Testis (tissue), 3 donors: ENCODE data around the gene FAM180B. TPM values are rescaled to one million over a fixed set of nuclear protein-coding genes. Genes with fewer than 3 reads are reported as not detected.
"Not testable (repeated sequence)": the region's sequence is repeated elsewhere in the genome, so short reads cannot be mapped to it uniquely, and the experiment has no call there.

ENCODE experiments used
- DNase-seq: peaks from one replicate; pipeline ENCODE4 v3.0.0-alpha.2; 2019
- H3K27ac ChIP-seq, 2 donors: fragments of 200-600 bp; sonication (generic); one replicate each; pipeline ENCODE4 v1.5.1; 2019
- H3K27me3 ChIP-seq: fragments of 200-600 bp; sonication (generic); one replicate; pipeline ENCODE4 v1.5.1; 2019
- H3K36me3 ChIP-seq: fragments of 200-600 bp; sonication (generic); one replicate; pipeline ENCODE4 v1.5.1; 2017; ENCODE audit warnings: low read depth; ENCODE audit errors: missing control alignments
- H3K4me1 ChIP-seq: fragments of 200-600 bp; sonication (generic); one replicate; pipeline ENCODE4 v1.5.1; 2019
- H3K4me3 ChIP-seq, 2 donors: fragments of 200-600 bp; sonication (generic); one replicate each; pipeline ENCODE4 v1.5.1; 2017 to 2019
- H3K9me3 ChIP-seq: fragments of 200-600 bp; sonication (generic); one replicate; pipeline ENCODE4 v1.5.1; 2017
- POLR2A ChIP-seq: fragments of 450-650 bp; IDR thresholded peaks from one replicate; pipeline ENCODE4 v1.6.1; 2017; ENCODE audit warnings: antibody characterized with exemption, mild to moderate bottlenecking, moderate library complexity
- WGBS, 2 donors: methylation state at CpG; one replicate each; pipeline ENCODE4 v1.1.5; 2018; 5-methylcytosine and 5-hydroxymethylcytosine counted together
- intact Hi-C: fragments of 100-400 bp; cut with DNase I; formaldehyde crosslinking; loops from one replicate; pipeline ENCODE4 v1.15.1; 2023; ENCODE audit warnings: low total_unique reads
- polyA plus RNA-seq: library from polyadenylated mRNA; stranded (reverse); fragments of 350-450 nt; fragmentation: Illumina TruSeq; extraction: RNeasy Lipid Tissue Mini Kit (QIAGEN cat#74804); gene quantifications from one replicate; pipeline ENCODE4 v1.2.3, GENCODE V29; 2014; ENCODE audit warnings: low read depth, low replicate concordance; ENCODE audit not compliant: insufficient read depth
- total RNA-seq, 2 donors: library from RNA; depleted of rRNA; stranded (reverse); fragments of >200 nt; gene quantifications; one replicate each; pipeline ENCODE4 v1.2.3, GENCODE V29; 2016
- TF ChIP-seq, protein P1 (sequence below), 3 experiments: fragments of 450-650 bp in 2 of 3; fragments of 200-600 bp in 1 of 3; sonication (generic) in 1 of 3; IDR thresholded peaks; one replicate each; pipeline ENCODE4 v1.5.1; 2016 to 2019; ENCODE audit warnings: antibody characterized with exemption in 3 of 3, mild to moderate bottlenecking in 2 of 3, moderate library complexity in 1 of 3

The FAM180B gene
- total and polyA plus RNA-seq, 3 donors from 2014 or later = 1.1 TPM; not detected in 2

DNA sequence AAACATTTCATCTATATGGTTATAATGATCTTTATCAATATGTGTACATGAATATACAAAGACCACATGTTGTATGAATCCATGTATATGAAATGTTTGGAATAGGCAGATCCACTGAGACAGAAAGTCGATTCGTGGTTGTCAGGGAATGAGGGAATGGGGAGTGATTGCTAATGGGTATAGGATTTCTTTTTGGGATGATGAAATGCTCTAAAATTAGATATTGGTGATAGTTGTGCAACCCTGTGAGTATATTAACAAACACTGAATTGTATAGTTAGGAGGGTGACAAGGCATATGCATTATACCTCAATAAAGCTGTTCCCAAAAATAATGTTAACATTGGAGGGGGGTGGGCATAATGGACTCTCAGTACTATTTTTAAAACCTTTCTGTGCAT is 26.1 kb upstream of the FAM180B start:
- H3K9me3 ChIP-seq = no peaks in the 10 kb centered on the region
- 87 to 92% methylated on average over 2 of the region's 2 CpGs for WGBS, 2 donors
- no peak for DNase-seq
- no peaks in the 10 kb centered on the region for H3K27me3 ChIP-seq
- intact Hi-C loops = no loop called here
- no peak overlapping the region for H3K27ac ChIP-seq
- H3K4me3 ChIP-seq = no peak overlapping the region
- no peaks in the 10 kb centered on the region for H3K36me3 ChIP-seq
- no peak for TF ChIP-seq POLR2A
- TF ChIP-seq, protein P1, sequence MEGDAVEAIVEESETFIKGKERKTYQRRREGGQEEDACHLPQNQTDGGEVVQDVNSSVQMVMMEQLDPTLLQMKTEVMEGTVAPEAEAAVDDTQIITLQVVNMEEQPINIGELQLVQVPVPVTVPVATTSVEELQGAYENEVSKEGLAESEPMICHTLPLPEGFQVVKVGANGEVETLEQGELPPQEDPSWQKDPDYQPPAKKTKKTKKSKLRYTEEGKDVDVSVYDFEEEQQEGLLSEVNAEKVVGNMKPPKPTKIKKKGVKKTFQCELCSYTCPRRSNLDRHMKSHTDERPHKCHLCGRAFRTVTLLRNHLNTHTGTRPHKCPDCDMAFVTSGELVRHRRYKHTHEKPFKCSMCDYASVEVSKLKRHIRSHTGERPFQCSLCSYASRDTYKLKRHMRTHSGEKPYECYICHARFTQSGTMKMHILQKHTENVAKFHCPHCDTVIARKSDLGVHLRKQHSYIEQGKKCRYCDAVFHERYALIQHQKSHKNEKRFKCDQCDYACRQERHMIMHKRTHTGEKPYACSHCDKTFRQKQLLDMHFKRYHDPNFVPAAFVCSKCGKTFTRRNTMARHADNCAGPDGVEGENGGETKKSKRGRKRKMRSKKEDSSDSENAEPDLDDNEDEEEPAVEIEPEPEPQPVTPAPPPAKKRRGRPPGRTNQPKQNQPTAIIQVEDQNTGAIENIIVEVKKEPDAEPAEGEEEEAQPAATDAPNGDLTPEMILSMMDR (IDR thresholded peaks at IDR 0.05) = no peak
- H3K4me1 ChIP-seq = peaks cover 4% of the 10 kb centered on the region

DNA sequence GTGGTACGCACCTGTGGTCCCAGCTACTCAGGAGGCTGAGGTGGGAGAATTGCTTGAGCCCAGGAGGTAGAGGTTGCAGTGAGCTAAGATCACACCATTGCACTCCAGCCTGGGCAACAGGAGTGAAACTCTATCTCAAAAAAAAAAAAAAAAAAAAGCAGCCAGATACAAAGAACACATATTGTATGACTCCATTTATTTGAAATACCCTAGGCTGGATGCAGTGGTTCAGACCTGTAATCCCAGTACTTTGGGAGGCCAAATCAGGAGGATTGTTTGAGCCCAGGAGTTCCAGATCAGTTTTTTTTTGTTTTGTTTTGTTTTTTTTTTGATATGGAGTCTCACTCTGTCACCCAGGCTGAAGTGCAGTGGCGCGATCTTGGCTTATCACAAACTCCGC is 24.1 kb upstream of the FAM180B start:
- DNase-seq, H3K27ac ChIP-seq, H3K9me3 ChIP-seq, H3K36me3 ChIP-seq, H3K27me3 ChIP-seq, H3K4me1 ChIP-seq, H3K4me3 ChIP-seq, intact Hi-C loops: not testable (repeated sequence)
- WGBS, 2 donors = 87 to 95% methylated on average over 4 of the region's 4 CpGs

DNA sequence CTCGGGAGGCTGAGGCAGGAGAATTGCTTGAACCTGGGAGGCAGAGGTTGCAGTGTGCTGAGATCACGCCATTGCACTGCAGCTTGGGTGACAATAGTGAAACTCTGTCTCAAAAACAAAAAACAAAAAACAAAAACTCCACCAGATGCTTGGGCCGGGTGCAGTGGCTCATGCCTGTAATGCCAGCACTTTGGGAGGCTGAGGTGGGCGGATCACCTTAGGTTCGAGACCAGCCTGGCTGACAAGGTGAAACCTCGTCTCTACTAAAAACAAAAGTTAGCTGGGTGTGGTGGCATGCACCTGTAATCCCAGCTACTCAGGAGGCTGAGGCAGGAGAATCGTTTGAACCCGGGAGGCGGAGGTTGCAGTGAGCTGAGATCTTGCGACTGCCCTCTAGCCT is 22.1 kb upstream of the FAM180B start:
- DNase-seq, intact Hi-C loops, H3K4me1 ChIP-seq, H3K9me3 ChIP-seq, H3K27me3 ChIP-seq, H3K27ac ChIP-seq, H3K4me3 ChIP-seq, H3K36me3 ChIP-seq: not testable (repeated sequence)
- 84 to 92% methylated on average over 10 of the region's 10 CpGs for WGBS, 2 donors

DNA sequence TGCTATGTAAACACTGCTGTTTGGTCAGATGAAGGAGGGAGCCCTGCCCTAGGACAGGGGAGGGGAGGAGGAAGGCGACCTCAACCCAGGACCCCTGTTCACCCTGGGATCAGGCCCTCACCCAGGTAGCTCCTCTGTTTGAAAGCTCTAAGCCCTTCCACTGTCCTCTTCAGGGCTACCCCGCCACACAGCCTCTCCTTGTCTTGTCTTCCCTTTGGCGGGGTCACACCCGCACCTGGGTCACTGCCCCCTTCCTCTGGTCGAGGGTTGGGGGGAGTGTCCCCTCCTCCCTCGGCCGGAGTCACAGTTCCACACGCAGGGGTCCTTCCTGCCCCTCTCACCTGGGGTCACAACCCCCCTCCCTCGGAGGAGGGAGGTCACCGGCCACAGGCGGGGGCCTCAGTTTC is 21.5 kb upstream of the FAM180B start:
- no peak for TF ChIP-seq POLR2A
- TF ChIP-seq, protein P1 (IDR thresholded peaks at IDR 0.05) = no peak
- 10 to 14% methylated on average over 7 to 10 of the region's 11 CpGs for whole genome bisulfite sequencing, 2 donors
- intact Hi-C loops = no loop called here
- Histone ChIP-seq H3K36me3 (no peaks in the 10 kb centered on the region), H3K27ac (peak overlapping the region; percentile 13 to 62), H3K4me3 (peak overlapping the region; percentile 68 to 76), H3K27me3 (no peaks in the 10 kb centered on the region), H3K4me1 (peaks cover 4% of the 10 kb centered on the region), H3K9me3 (no peaks in the 10 kb centered on the region)
- DNase-seq = no peak

GRCh38 chr11:47565340-47566148 is 20.9 kb upstream of the FAM180B start, which contains the start of gene PTPMT1:
Gene PTPMT1 (plus strand): TSS chr11:47565599. CDS start chr11:47565623, 24 bp downstream.
- intact Hi-C loops = no loop called here
- no peaks in the 10 kb centered on the region for H3K27me3 ChIP-seq
- H3K4me1 ChIP-seq = peaks cover 4% of the 10 kb centered on the region
- peak within 1 kb of the TSS; percentile 68 to 76 for H3K4me3 ChIP-seq
- DNase-seq = peak; percentile 70
- peak within 1 kb of the TSS; percentile 13 to 62 for H3K27ac ChIP-seq
- WGBS, 2 donors = 0 to 1% methylated on average over 1 to 48 of the region's 86 CpGs
- no peak for TF ChIP-seq POLR2A
- TF ChIP-seq, protein P1 (IDR thresholded peaks at IDR 0.05) = no peak
- H3K36me3 ChIP-seq = no peaks in the 10 kb centered on the region
- H3K9me3 ChIP-seq = no peaks in the 10 kb centered on the region
